Endothelial cell of umbilical vein (primary cell): Measurements from ENCODE around the gene CNTNAP2.

Experiments used
- CTCF ChIP-seq, 2 donors: IDR thresholded peaks; 1 replicate in 1 of 2; 2 replicates in 1 of 2; pipeline ENCODE4 v1.5.1; 2011; ENCODE audit warnings: low read length in 2 of 2, mild to moderate bottlenecking in 2 of 2, moderate library complexity in 2 of 2, control low read depth in 1 of 2, inconsistent platforms in 1 of 2, low read depth in 1 of 2; ENCODE audit not compliant: insufficient read depth in 1 of 2; ENCODE audit errors: extremely low read depth in 1 of 2
- EZH2 ChIP-seq: IDR thresholded peaks from 2 replicates; pipeline ENCODE4 v1.6.1; 2012; ENCODE audit warnings: borderline replicate concordance, low read depth, mild to moderate bottlenecking, moderate library complexity, low read length, inconsistent platforms; ENCODE audit not compliant: severe bottlenecking
- FOS ChIP-seq: IDR thresholded peaks from 2 replicates; pipeline ENCODE4 v1.6.1; 2011; ENCODE audit warnings: mild to moderate bottlenecking, low read length, moderate library complexity, borderline replicate concordance; ENCODE audit not compliant: insufficient read depth
- JUN ChIP-seq: IDR thresholded peaks from 2 replicates; pipeline ENCODE4 v1.6.1; 2011; ENCODE audit warnings: borderline replicate concordance, low read depth; ENCODE audit not compliant: insufficient read length, insufficient read depth
- MAX ChIP-seq: IDR thresholded peaks from 2 replicates; pipeline ENCODE4 v1.6.1; 2011; ENCODE audit not compliant: insufficient read depth, insufficient read length
- POLR2A ChIP-seq: IDR thresholded peaks from 2 replicates; pipeline ENCODE4 v1.6.1; 2012; ENCODE audit warnings: low read depth, mild to moderate bottlenecking, control low read depth, low read length
- POLR2AphosphoS5 ChIP-seq: IDR thresholded peaks from 2 replicates; pipeline ENCODE4 v1.6.1; 2012; ENCODE audit warnings: low read depth, mild to moderate bottlenecking, control low read depth, low read length, moderate library complexity; ENCODE audit not compliant: insufficient read depth

GRCh38 chr7:147418966-147419365 is 1302.4 kb downstream of the CNTNAP2 start:
- no peak for TF ChIP-seq POLR2A
- TF ChIP-seq FOS, result no peak
- no peak for TF ChIP-seq CTCF (IDR thresholded peaks at IDR 0.05; ENCODE audit: extremely low read depth in 1 of 2, insufficient read depth in 1 of 2, low read depth in 1 of 2, low read length in 2 of 2)
- no peak for TF ChIP-seq POLR2AphosphoS5
- no peak for TF ChIP-seq MAX
- no peak for TF ChIP-seq JUN
- no peak for TF ChIP-seq EZH2
